ENCODE results near the gene PTPRA. TPM values are rescaled to one million over a fixed set of nuclear protein-coding genes. Genes with fewer than 3 reads are reported as not detected.
"Not testable (repeated sequence)": the region's sequence is repeated elsewhere in the genome, so short reads cannot be mapped to it uniquely, and the experiment has no call there.

PTPRA gene
- total and polyA plus RNA-seq, 2 of the 4 experiments (the other 2 are of a cell fraction): 35.0 to 50.0 TPM

DNA sequence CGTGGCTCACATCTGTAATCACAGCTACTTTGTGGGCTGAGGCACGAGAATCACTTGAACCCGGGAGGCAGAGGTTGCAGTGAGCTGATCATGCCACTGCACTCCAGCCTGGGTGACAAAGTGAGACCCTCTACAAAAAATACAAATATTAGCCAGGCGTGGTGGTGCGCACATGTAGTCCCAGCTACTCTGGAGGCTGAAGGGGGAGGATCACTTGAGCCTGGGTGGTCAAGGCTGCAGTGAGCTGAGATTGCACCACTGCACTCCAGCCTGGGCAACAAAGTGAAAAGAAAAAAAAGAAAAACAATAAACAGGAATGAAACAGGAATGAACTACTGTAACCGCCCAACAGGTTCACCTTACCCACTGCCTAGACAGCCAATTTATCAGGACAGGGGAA, 190.8 kb downstream of the PTPRA start:
- H3K27ac ChIP-seq (ENCODE audit: insufficient read depth, low read length); H4K8ac ChIP-seq (ENCODE audit: low read depth in 2 of 2, low read length in 2 of 2); H3K36me3 ChIP-seq (ENCODE audit: control insufficient read depth, insufficient read depth, low read length); dilution Hi-C loops (cut with HindIII; ENCODE audit: low sequenced_read_pairs, unreplicated experiment); H3K9me1 ChIP-seq (ENCODE audit: insufficient read depth, low read length); CTCF ChIA-PET; in situ Hi-C loops (cut with MboI; ENCODE audit: low sequenced_read_pairs); H3K9me3 ChIP-seq (ENCODE audit: control insufficient read depth, insufficient read depth, low read length); H3K23ac ChIP-seq (ENCODE audit: low read depth, low read length); H3K4me3 ChIP-seq (ENCODE audit: insufficient read depth, low read depth, low read length); H3K4ac ChIP-seq (ENCODE audit: low read depth, low read length); H4K91ac ChIP-seq (ENCODE audit: insufficient read depth, low read depth, low read length); H2BK20ac ChIP-seq (ENCODE audit: low read depth, low read length); H3K4me2 ChIP-seq (ENCODE audit: low read depth, low read length); H2BK120ac ChIP-seq (ENCODE audit: low read depth, low read length); ATAC-seq (ENCODE audit: low read depth); H3K27me3 ChIP-seq (ENCODE audit: control insufficient read depth, insufficient read depth, low read length); intact Hi-C loops (cut with micrococcal nuclease); H4K20me1 ChIP-seq (ENCODE audit: insufficient read depth, low read length); H2AK5ac ChIP-seq (ENCODE audit: low read depth, low read length); H3K9ac ChIP-seq (ENCODE audit: low read depth, low read length); H2AFZ ChIP-seq (replicated peaks; ENCODE audit: low read length, poor library complexity); H3K4me1 ChIP-seq (ENCODE audit: control insufficient read depth, insufficient read depth, low read length); H3K14ac ChIP-seq (replicated peaks; ENCODE audit: low read depth, low read length); POLR2A ChIA-PET (ENCODE audit: unreplicated experiment); H2AK9ac ChIP-seq (replicated peaks; ENCODE audit: low read depth, low read length, poor library complexity); H2BK15ac ChIP-seq (ENCODE audit: low read depth, low read length); H3K79me1 ChIP-seq (ENCODE audit: low read depth in 1 of 2, low read length in 2 of 2); DNase-seq; H3K18ac ChIP-seq (ENCODE audit: low read depth, low read length); BruUV-seq (replicated peaks); H4K5ac ChIP-seq (ENCODE audit: low read depth, low read length); H3K56ac ChIP-seq (ENCODE audit: extremely low read depth, insufficient read depth, low read length); H2BK5ac ChIP-seq (ENCODE audit: low read depth, low read length, poor library complexity, severe bottlenecking): not testable (repeated sequence)
- 71% methylated on average over 1 of the region's 6 CpGs; no CpG with 5 or more reads in 1 of the 2 experiments for WGBS, 2 experiments (ENCODE audit: extremely low coverage in 2 of 2, insufficient read length in 1 of 2)

All from IMR-90 (cell line).